HG03520 (cell line): Measurements from ENCODE around the gene PRKCI.
"Not testable (repeated sequence)": the region's sequence is repeated elsewhere in the genome, so short reads cannot be mapped to it uniquely, and the experiment has no call there.

Experiments
- ATAC-seq: cut with Tn5 transposase; IDR thresholded peaks from one replicate; pipeline ENCODE4 v1.9.1; 2021; ENCODE audit warnings: mild to moderate bottlenecking, moderate library complexity; ENCODE audit not compliant: unreplicated experiment

Gene PRKCI

DNA sequence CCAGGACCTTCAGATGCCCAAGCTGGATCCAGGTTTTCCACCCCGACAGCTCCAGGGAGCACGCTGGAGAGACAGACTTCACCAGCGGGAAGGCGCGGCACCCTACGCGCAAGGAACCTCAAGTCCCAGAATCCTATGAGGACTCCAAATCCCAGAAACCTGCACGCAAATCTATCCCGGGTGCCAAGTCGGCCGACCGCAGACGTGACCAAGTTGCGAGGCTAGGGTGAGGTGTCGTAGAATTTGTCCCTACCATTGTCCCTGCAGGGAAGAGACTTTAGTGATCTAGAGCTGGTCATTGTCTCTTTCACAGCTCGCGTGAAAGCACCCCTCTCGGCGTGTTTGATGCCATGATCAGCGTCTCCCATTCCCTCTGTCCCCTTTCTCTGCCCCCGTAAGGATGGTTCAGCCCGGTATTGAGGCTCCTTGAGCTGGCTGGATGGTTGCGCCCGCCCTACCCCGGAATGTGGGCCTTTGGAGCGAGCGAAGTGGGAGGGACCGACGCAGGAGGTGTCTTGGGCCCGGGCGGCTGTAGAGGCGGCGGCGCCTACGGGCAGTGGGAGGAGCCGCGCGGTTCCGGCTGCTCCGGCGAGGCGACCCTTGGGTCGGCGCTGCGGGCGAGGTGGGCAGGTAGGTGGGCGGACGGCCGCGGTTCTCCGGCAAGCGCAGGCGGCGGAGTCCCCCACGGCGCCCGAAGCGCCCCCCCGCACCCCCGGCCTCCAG, at the start of gene PRKCI:
Gene PRKCI (plus strand): TSS at position 501 of the 723 bp plus-strand sequence. CDS start 246 bp downstream, outside the sequence.
- peak; percentile 86 for ATAC-seq

- ATAC-seq, result no peak
These were observed 43.6 kb upstream of the PRKCI start for GRCh38 chr3:170178651-170179050.

DNA sequence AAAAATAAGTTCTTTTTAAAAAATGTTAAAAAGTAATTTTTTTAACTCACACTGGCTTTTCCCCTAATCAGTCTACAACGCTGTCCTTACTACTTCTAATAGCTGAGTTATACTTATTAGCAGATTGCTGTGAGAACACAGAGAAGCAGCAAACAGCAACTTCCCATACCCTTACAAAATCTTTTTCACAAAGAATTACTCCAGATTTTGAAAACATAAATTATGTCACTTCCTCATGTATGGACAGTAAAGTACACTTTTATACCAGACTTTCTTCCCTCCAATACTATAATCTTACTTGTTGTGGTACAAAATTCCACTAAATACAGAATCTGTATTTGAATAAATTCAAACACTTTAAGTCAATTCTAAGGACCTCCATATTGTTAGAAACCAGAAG, 42.8 kb upstream of the PRKCI start:
- no peak for ATAC-seq

GRCh38 chr3:170180079-170180907, 41.9 kb upstream of the PRKCI start:
- peak; percentile 30 for ATAC-seq

GRCh38 chr3:170180908-170181885, 41.0 kb upstream of the PRKCI start, which contains the start of gene PHC3:
TSS of gene PHC3 (minus strand) at chr3:170181733. CDS start at chr3:170181715, 18 bp downstream.
- ATAC-seq, result peak; percentile 78

DNA sequence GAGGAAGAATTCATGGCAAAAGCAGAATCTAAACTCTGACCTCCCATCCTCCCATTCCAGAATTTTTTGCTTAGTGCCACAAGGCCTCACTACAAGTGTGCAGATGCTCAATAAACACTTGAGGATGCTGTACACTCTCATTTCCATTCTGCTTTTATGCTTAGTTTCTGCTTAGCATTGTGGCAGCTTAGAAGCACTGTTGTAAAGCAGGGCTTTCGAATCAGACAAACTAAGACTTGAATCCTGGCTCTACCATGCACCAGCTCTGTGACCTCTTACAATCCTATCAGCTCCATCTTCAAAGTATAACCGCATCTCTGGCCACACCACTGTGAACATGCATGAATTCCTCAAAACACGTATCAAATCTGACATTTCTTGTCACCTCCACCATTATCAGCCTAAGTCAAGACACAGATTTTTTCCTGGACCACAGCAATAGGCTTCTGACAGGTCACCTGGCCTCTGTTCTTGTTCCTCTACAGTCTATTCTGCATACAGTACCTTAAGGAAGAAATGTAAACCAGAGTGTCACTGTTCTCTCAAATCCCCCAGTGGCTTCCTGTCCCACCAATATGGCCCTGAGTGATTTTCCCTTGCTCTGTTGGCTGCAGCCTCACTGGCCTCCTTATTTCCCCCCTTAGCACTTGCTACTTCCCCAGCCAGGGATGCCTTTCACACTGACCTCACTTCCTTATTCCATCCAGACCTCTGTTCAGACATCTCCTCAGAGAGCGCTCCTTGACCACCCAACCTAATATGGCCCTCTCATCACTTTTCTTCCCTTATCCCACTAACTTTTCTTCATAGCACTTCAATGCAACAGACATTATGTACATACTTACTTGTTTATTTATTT, 32.6 kb upstream of the PRKCI start:
- ATAC-seq, result no peak

GRCh38 chr3:170195759-170196158, 26.5 kb upstream of the PRKCI start:
- ATAC-seq, result not testable (repeated sequence)

DNA sequence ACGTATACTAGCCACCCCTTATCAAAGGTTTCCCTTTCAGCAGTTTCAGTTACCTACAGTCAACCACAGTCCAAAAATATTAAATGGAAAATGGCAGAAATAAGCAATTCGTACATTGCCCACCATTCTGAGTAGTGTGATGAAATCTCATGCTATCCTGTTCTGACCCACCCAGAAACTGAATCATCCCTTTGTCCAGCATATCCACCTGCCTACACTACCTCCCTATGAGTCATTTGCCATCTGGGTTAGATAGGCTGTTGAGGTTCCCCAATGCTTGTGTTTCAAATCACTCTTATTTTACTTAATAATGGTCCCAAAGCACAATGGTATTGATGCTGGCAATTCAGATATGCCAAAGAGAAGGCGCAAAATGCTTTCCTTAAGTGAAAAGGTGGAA, 25.4 kb upstream of the PRKCI start:
- no peak for ATAC-seq

DNA sequence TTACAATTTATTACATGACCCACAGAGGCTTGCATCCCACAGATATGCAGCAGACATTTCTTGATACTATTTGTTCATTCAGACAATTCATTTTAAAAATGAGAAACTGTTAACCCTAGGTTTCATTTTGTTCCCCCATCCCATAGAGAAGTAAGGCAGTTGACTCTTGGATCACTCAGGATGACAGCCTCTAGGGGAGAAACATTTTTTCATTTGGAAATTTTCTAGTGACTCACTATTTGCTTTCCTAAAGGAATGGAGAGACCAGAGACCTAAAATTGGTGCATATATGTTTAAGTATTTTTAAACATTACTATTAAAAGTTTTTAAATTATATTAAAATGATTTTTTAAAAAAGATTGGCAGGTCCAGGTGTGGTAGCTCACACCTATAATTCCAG, 21.2 kb upstream of the PRKCI start:
- no peak for ATAC-seq

- no peak for ATAC-seq
These were observed 20.7 kb upstream of the PRKCI start for GRCh38 chr3:170201527-170201926.

GRCh38 chr3:170203457-170203856, 18.8 kb upstream of the PRKCI start:
- ATAC-seq, result no peak

- no peak for ATAC-seq
These were observed 18.2 kb upstream of the PRKCI start for GRCh38 chr3:170204023-170204472.

DNA sequence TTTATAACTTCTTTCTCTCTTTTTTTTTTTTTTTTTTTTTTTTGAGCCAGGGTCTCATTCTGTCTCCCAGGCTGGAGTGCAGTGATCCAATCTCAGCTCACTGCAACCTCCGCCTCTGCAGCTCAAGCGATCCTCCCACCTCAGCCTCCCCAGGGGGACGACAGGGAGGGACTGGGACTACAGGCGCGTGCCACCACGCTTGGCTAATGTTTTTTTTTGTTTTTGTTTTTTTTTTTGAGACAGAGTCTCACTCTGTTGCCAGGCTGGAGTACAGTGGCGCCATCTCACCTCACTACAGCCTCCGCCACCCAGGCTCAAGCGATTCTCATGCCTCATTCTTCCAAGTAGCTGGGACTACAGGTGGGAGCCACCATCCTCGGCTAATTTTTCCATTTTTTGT, 17.7 kb upstream of the PRKCI start:
- no peak for ATAC-seq

DNA sequence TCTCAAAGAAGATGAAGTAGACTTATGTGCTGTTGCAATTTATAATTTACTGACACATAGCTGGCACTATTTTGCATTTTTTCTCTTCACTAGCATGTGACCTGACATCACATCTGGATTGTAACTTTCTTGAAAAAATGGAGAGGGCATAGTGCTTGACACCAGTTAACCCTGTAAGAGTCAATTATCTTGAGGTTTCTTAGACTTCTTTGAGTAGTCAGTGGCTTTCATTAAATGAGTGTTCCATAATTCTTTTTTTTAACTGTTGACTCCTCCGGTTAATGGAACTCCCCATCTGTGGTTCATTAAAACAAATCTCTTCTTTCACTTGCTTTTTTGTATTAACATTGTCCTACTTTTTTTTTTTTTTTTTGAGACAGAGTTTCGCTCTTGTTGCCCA, 16.9 kb upstream of the PRKCI start:
- no peak for ATAC-seq

DNA sequence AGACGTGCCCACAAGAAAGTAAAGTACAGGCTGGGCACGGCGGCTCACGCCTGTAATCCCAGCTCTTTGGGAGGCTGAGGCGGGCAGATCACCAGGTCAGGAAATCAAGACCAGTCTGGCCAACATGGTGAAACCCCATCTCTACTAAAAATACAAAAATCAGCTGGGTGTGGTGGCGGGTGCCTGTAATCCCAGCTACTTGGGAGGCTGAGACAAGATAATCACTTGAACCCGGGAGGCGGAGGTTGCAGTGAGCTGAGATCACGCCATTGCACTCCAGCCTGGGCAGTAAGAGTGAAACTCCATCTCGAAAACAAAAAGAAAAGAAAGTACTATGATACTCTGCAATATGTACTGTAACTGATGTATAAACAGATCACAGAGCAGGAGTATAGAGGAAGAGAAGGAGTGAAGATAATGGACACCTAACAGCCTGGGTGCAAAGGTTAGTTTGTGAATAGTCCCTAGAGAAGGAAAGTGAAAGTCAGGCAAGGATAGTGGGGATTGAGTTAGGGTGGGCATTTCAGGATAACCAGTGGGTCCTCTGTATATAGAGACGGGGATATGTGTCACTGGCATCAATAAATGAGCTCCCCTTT, 16.0 kb upstream of the PRKCI start:
- ATAC-seq, result not testable (repeated sequence)

GRCh38 chr3:170207717-170208116, 14.5 kb upstream of the PRKCI start:
- ATAC-seq, result no peak

DNA sequence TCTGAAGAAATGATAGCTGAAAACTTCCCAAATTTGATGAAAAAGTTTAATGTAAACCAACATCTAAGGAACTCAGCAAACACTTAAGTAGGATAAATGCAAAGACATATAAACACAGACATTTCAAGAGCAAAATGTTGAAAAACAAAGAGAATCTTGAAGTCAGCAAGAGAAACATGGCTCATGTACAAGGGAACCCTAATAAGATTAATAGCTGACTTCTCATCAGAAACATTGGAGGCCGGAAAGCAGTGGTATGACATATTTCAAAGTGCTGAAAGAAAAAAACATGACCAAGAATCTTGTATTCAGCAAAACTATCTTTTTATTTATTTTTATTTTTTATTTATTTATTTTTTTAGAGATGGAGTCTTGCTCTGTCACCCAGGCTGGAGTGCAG, 10.6 kb upstream of the PRKCI start:
- ATAC-seq, result no peak

DNA sequence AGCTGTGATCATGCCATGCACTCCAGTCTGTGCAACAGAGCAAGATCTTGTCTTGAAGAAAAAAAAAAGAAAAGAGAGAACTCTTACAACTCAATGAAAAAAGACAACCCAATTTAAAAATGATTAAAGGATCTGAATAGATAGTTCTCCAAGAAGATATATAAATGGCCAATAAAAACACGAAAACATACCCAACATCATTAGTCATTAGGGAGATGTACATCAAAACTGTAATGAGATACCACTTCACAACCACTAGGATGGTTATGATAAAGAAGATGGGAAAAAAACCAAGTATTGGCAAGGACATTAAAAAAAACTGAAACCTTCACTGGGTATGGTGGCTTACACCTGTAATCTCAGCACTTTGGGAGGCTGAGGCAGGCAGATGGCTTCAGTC, 2.4 kb upstream of the PRKCI start:
- no peak for ATAC-seq

GRCh38 chr3:170220871-170221270, 1.4 kb upstream of the PRKCI start:
- ATAC-seq, result no peak
